Stomach (tissue), 19 donors: ENCODE measurements around the gene CCL22. TPM values are rescaled to one million over a fixed set of nuclear protein-coding genes. Genes with fewer than 3 reads are reported as not detected.
A peak's percentile ranks its signal among the peaks of the same experiment; 100 is the strongest.

Source experiments
- DNase-seq, 2 donors: peaks; one replicate each; pipeline versions ENCODE4 v3.0.0 to v3.0.0-alpha.2; 2013 to 2019
- H3K27ac ChIP-seq, 5 donors: fragments of 200-600 bp in 4 of 5; sonication (generic) in 4 of 5; one replicate each; pipeline ENCODE4 v1.5.1; 2013 to 2019; ENCODE audit warnings: mild to moderate bottlenecking in 1 of 5, moderate library complexity in 1 of 5
- H3K27me3 ChIP-seq, 3 donors: fragments of 200-600 bp; sonication (generic); one replicate each; pipeline ENCODE4 v1.5.1; 2017 to 2019; ENCODE audit warnings: mixed run types in 1 of 3
- H3K36me3 ChIP-seq, 4 donors: fragments of 200-600 bp; sonication (generic); 1 replicate in 3 of 4; 2 replicates in 1 of 4; pipeline ENCODE4 v1.5.1; 2016 to 2019
- H3K4me1 ChIP-seq, 4 donors: fragments of 200-600 bp; sonication (generic); one replicate each; pipeline ENCODE4 v1.5.1; 2016 to 2019
- H3K4me3 ChIP-seq, 4 donors: fragments of 200-600 bp; sonication (generic) in 3 of 4; one replicate each; pipeline ENCODE4 v1.5.1; 2016 to 2019; ENCODE audit warnings: mild to moderate bottlenecking in 1 of 4
- H3K9me3 ChIP-seq, 4 donors: fragments of 200-600 bp; sonication (generic); one replicate each; pipeline ENCODE4 v1.5.1; 2016 to 2019
- CTCF ChIP-seq, 7 experiments: fragments of 450-650 bp in 4 of 7; fragments of 200-600 bp in 3 of 7; sonication (generic) in 3 of 7; IDR thresholded peaks; one replicate each; pipeline ENCODE4 v1.5.1; 2016 to 2019; ENCODE audit warnings: antibody characterized with exemption in 7 of 7, control low read depth in 2 of 7, mild to moderate bottlenecking in 1 of 7
- EP300 ChIP-seq: sonication (generic); formaldehyde crosslinking; IDR thresholded peaks from one replicate; pipeline ENCODE4 v1.6.1; 2017; ENCODE audit warnings: antibody characterized with exemption
- POLR2A ChIP-seq, 4 donors: fragments of 450-650 bp; IDR thresholded peaks; one replicate each; pipeline ENCODE4 v1.6.1; 2016; ENCODE audit warnings: antibody characterized with exemption in 4 of 4, control low read depth in 2 of 4, mild to moderate bottlenecking in 1 of 4, moderate library complexity in 1 of 4
- POLR2AphosphoS5 ChIP-seq, 3 donors: sonication (generic); formaldehyde crosslinking; IDR thresholded peaks; one replicate each; pipeline ENCODE4 v1.6.1; 2016; ENCODE audit warnings: antibody characterized with exemption in 3 of 3
- WGBS, 5 donors: extraction: QIAGEN DNeasy Blood & Tissue Kit in 3 of 5; methylation state at CpG; one replicate each; pipeline versions ENCODE4 v1.1.5 to v1.1.7; 2013 to 2018; 5-methylcytosine and 5-hydroxymethylcytosine counted together
- intact Hi-C: fragments of 100-400 bp; cut with DNase I; formaldehyde crosslinking; loops from one replicate; pipeline ENCODE4 v1.15.1; 2023; ENCODE audit warnings: low total_unique reads
- long read RNA-seq, 10 donors: transcript quantifications; one replicate each; lab custom pipeline, GENCODE V29; 2026
- polyA plus RNA-seq, 3 donors: library from polyadenylated mRNA; stranded (reverse); fragments of 200-250 nt; gene quantifications; one replicate each; pipeline ENCODE4 v1.2.3, GENCODE V29; 2013
- total RNA-seq, 5 donors: library from RNA; depleted of rRNA; stranded (reverse); fragments of >200 nt; gene quantifications; one replicate each; pipeline versions ENCODE4 v1.1.0 to v1.2.3, GENCODE V29; 2014 to 2016
- donor health status: healthy with polysubstance abuse.
- donor health status: Bipolar disorder and iron deficiency.
- donor health status: healthy.

The CCL22 gene
- total RNA-seq, result under 1 TPM in 1 of 5 donors, not detected in 4; 0.37 TPM
- under 1 TPM; 0.12 to 0.45 (median 0.15) TPM for polyA plus RNA-seq
- long read RNA-seq, donor 1, partial matches to known transcripts, result 0 of 1 reads
- long read RNA-seq, donor 1, other reads (novel, unspliced or antisense), result 0 of 1 reads
- long read RNA-seq, donor 2, result 0 reads
- long read RNA-seq, donor 3, result 0 reads
- long read RNA-seq, donor 4, result 0 reads
- long read RNA-seq, donor 5, result 0 reads
- long read RNA-seq, donor 6, partial matches to known transcripts, result 0 of 1 reads
- long read RNA-seq, donor 6, other reads (novel, unspliced or antisense), result 0 of 1 reads
- long read RNA-seq, donor 7, result 0 reads
- long read RNA-seq, donor 8, result 0 reads
- long read RNA-seq, donor 9, result 0 reads
- long read RNA-seq, donor 10, result 0 reads

GRCh38 chr16:57358527-57359095, at the start of gene CCL22:
CCL22 (plus strand) TSS chr16:57358783; CDS start chr16:57358817, 34 bp downstream.
- 71 to 87% (median 84%) methylated on average over 4 to 9 of the region's 9 CpGs for WGBS, 5 donors
- Histone ChIP-seq H3K9me3 (no peaks in the 10 kb centered on the region), H3K4me1 (no peaks in the 10 kb centered on the region), H3K27ac (no peak within 1 kb of the TSS), H3K27me3 (no peaks in the 10 kb centered on the region), H3K36me3 (no peaks in the 10 kb centered on the region), H3K4me3 (no peak within 1 kb of the TSS)
- intact Hi-C loops, result no loop called here
- peak in 1 of 2 donors; percentile 26 for DNase-seq
- TF ChIP-seq CTCF (IDR thresholded peaks at IDR 0.05) (no peak), POLR2AphosphoS5 (IDR thresholded peaks at IDR 0.05) (no peak), POLR2A (IDR thresholded peaks at IDR 0.05) (no peak), EP300 (no peak)

- no peak for DNase-seq
- intact Hi-C loops, result no loop called here
- H3K27me3 ChIP-seq, result no peaks in the 10 kb centered on the region
- H3K27ac ChIP-seq, result no peak overlapping the region
- WGBS, 5 donors, result 34 to 52% (median 44%) methylated on average over 4 of the region's 4 CpGs
- H3K4me1 ChIP-seq, result peaks cover 6 to 22% (median 12%) of the 10 kb centered on the region in 4 donors
- no peak for TF ChIP-seq POLR2AphosphoS5 (IDR thresholded peaks at IDR 0.05)
- TF ChIP-seq CTCF (IDR thresholded peaks at IDR 0.05), result no peak
- TF ChIP-seq EP300, result no peak
- no peak for TF ChIP-seq POLR2A (IDR thresholded peaks at IDR 0.05)
- no peaks in the 10 kb centered on the region for H3K36me3 ChIP-seq
- no peak overlapping the region for H3K4me3 ChIP-seq
- H3K9me3 ChIP-seq, result no peaks in the 10 kb centered on the region
Measured at GRCh38 chr16:57310801-57311200, 47.8 kb upstream of the CCL22 start.

GRCh38 chr16:57313509-57313908, 45.1 kb upstream of the CCL22 start:
- WGBS, 5 donors, result 84 to 94% (median 88%) methylated on average over 2 of the region's 2 CpGs
- H3K27ac ChIP-seq, result peak overlapping the region in 2 of 5 donors; percentile 69 to 81
- intact Hi-C loops, result no loop called here

GRCh38 chr16:57314161-57314785, 44.3 kb upstream of the CCL22 start:
- peak; percentile 57 to 76 for DNase-seq
- no peak overlapping the region for H3K4me3 ChIP-seq
- WGBS, 5 donors, result 57 to 87% (median 65%) methylated on average over 1 of the region's 1 CpG
- H3K27me3 ChIP-seq, result no peaks in the 10 kb centered on the region
- no peaks in the 10 kb centered on the region for H3K9me3 ChIP-seq
- no peaks in the 10 kb centered on the region for H3K36me3 ChIP-seq
- TF ChIP-seq EP300 (no peak), POLR2AphosphoS5 (IDR thresholded peaks at IDR 0.05) (peak in 2 of 3 donors; percentile 8 to 75)
- peaks cover 6 to 27% (median 18%) of the 10 kb centered on the region in 4 donors for H3K4me1 ChIP-seq
- intact Hi-C loops, result no loop called here
- H3K27ac ChIP-seq, result peak overlapping the region in 4 of 5 donors; percentile 41 to 81 (median 60)

More at GRCh38 chr16:57313509-57313908, 45.1 kb upstream of the CCL22 start:
- no peaks in the 10 kb centered on the region for H3K9me3 ChIP-seq
- no peak for DNase-seq
- peaks cover 6 to 27% (median 18%) of the 10 kb centered on the region in 4 donors for H3K4me1 ChIP-seq
- no peak for TF ChIP-seq POLR2A (IDR thresholded peaks at IDR 0.05)
- TF ChIP-seq POLR2AphosphoS5 (IDR thresholded peaks at IDR 0.05), result no peak
- TF ChIP-seq EP300, result no peak
- H3K27me3 ChIP-seq, result no peaks in the 10 kb centered on the region
- no peaks in the 10 kb centered on the region for H3K36me3 ChIP-seq
- H3K4me3 ChIP-seq, result no peak overlapping the region

- 58 to 69% (median 66%) methylated on average over 7 of the region's 7 CpGs for WGBS, 5 donors
- TF ChIP-seq POLR2AphosphoS5 (IDR thresholded peaks at IDR 0.05), result no peak
- TF ChIP-seq EP300, result no peak
- no peak for TF ChIP-seq POLR2A (IDR thresholded peaks at IDR 0.05)
- no peak for TF ChIP-seq CTCF (IDR thresholded peaks at IDR 0.05)
- Histone ChIP-seq H3K36me3 (no peaks in the 10 kb centered on the region), H3K9me3 (no peaks in the 10 kb centered on the region), H3K4me3 (no peak overlapping the region), H3K27ac (peak overlapping the region in 1 of 5 donors; percentile 81), H3K27me3 (no peaks in the 10 kb centered on the region), H3K4me1 (peaks cover 6 to 27% (median 18%) of the 10 kb centered on the region in 4 donors)
- DNase-seq, result no peak
- intact Hi-C loops, result no loop called here
Measured at GRCh38 chr16:57315416-57315815, 43.2 kb upstream of the CCL22 start.
